ENCODE data around the gene AQP12A. TPM values are rescaled to one million over a fixed set of nuclear protein-coding genes. Genes with fewer than 3 reads are reported as not detected.
A peak's percentile ranks its signal among the peaks of the same experiment; 100 is the strongest.

Gene AQP12A
- total RNA-seq, 1 experiment from 2014 or later = not detected

GRCh38 chr2:240723851-240724250 is 32.2 kb downstream of the AQP12A start:
- Histone ChIP-seq H3K4me3 (no peak overlapping the region), H3K36me3 (no peaks in the 10 kb centered on the region), H3K27me3 (no peaks in the 10 kb centered on the region), H3K9me3 (no peaks in the 10 kb centered on the region)
- DNase-seq = no peak

GRCh38 chr2:240724431-240724830 is 32.8 kb downstream of the AQP12A start:
- Histone ChIP-seq H3K4me3 (no peak overlapping the region), H3K27me3 (no peaks in the 10 kb centered on the region), H3K36me3 (no peaks in the 10 kb centered on the region), H3K9me3 (no peaks in the 10 kb centered on the region)
- no peak for DNase-seq

- no peak overlapping the region for H3K4me3 ChIP-seq
- H3K36me3 ChIP-seq = no peaks in the 10 kb centered on the region
- H3K9me3 ChIP-seq = no peaks in the 10 kb centered on the region
- DNase-seq = no peak
- H3K27me3 ChIP-seq = no peaks in the 10 kb centered on the region
Measured at GRCh38 chr2:240725266-240725665, 33.6 kb downstream of the AQP12A start.

GRCh38 chr2:240725671-240726070 is 34.0 kb downstream of the AQP12A start:
- no peaks in the 10 kb centered on the region for H3K27me3 ChIP-seq
- H3K9me3 ChIP-seq = no peaks in the 10 kb centered on the region
- no peak for DNase-seq
- no peaks in the 10 kb centered on the region for H3K36me3 ChIP-seq
- no peak overlapping the region for H3K4me3 ChIP-seq

GRCh38 chr2:240726876-240727275 is 35.2 kb downstream of the AQP12A start:
- Histone ChIP-seq H3K9me3 (no peaks in the 10 kb centered on the region), H3K4me3 (no peak overlapping the region), H3K27me3 (no peaks in the 10 kb centered on the region), H3K36me3 (no peaks in the 10 kb centered on the region)
- DNase-seq = no peak

- DNase-seq = no peak
- H3K4me3 ChIP-seq = no peak overlapping the region
- no peaks in the 10 kb centered on the region for H3K9me3 ChIP-seq
- H3K36me3 ChIP-seq = no peaks in the 10 kb centered on the region
- H3K27me3 ChIP-seq = no peaks in the 10 kb centered on the region
Measured at GRCh38 chr2:240727439-240727838, 35.8 kb downstream of the AQP12A start.

- no peak for DNase-seq
- Histone ChIP-seq H3K36me3 (no peaks in the 10 kb centered on the region), H3K9me3 (no peaks in the 10 kb centered on the region), H3K4me3 (no peak overlapping the region), H3K27me3 (no peaks in the 10 kb centered on the region)
Measured at GRCh38 chr2:240727913-240728312, 36.2 kb downstream of the AQP12A start.

GRCh38 chr2:240728361-240728760 is 36.7 kb downstream of the AQP12A start:
- Histone ChIP-seq H3K4me3 (no peak overlapping the region), H3K27me3 (no peaks in the 10 kb centered on the region), H3K9me3 (no peaks in the 10 kb centered on the region), H3K36me3 (no peaks in the 10 kb centered on the region)
- DNase-seq = no peak

GRCh38 chr2:240728827-240729226 is 37.2 kb downstream of the AQP12A start:
- no peaks in the 10 kb centered on the region for H3K27me3 ChIP-seq
- no peaks in the 10 kb centered on the region for H3K9me3 ChIP-seq
- no peak for DNase-seq
- H3K36me3 ChIP-seq = no peaks in the 10 kb centered on the region
- no peak overlapping the region for H3K4me3 ChIP-seq

GRCh38 chr2:240730501-240731177 is 39.0 kb downstream of the AQP12A start:
- H3K9me3 ChIP-seq = no peaks in the 10 kb centered on the region
- no peak overlapping the region for H3K4me3 ChIP-seq
- DNase-seq = no peak
- H3K36me3 ChIP-seq = no peaks in the 10 kb centered on the region
- H3K27me3 ChIP-seq = no peaks in the 10 kb centered on the region

- DNase-seq = no peak
- no peak overlapping the region for H3K4me3 ChIP-seq
- no peaks in the 10 kb centered on the region for H3K36me3 ChIP-seq
- H3K9me3 ChIP-seq = no peaks in the 10 kb centered on the region
- H3K27me3 ChIP-seq = no peaks in the 10 kb centered on the region
Measured at GRCh38 chr2:240731178-240731545, 39.5 kb downstream of the AQP12A start.

GRCh38 chr2:240732184-240732583 is 40.5 kb downstream of the AQP12A start:
- no peak for DNase-seq
- Histone ChIP-seq H3K36me3 (no peaks in the 10 kb centered on the region), H3K27me3 (no peaks in the 10 kb centered on the region), H3K4me3 (no peak overlapping the region), H3K9me3 (no peaks in the 10 kb centered on the region)

GRCh38 chr2:240732911-240733622 is 41.4 kb downstream of the AQP12A start:
- Histone ChIP-seq H3K36me3 (no peaks in the 10 kb centered on the region), H3K9me3 (no peaks in the 10 kb centered on the region), H3K4me3 (no peak overlapping the region), H3K27me3 (no peaks in the 10 kb centered on the region)
- no peak for DNase-seq

- no peak overlapping the region for H3K4me3 ChIP-seq
- H3K36me3 ChIP-seq = no peaks in the 10 kb centered on the region
- no peaks in the 10 kb centered on the region for H3K9me3 ChIP-seq
- no peaks in the 10 kb centered on the region for H3K27me3 ChIP-seq
- DNase-seq = peak; percentile 12
Measured at GRCh38 chr2:240733803-240734495, 42.3 kb downstream of the AQP12A start.

GRCh38 chr2:240734756-240735155 is 43.1 kb downstream of the AQP12A start:
- no peak overlapping the region for H3K4me3 ChIP-seq
- H3K9me3 ChIP-seq = no peaks in the 10 kb centered on the region
- no peaks in the 10 kb centered on the region for H3K36me3 ChIP-seq
- DNase-seq = no peak
- no peaks in the 10 kb centered on the region for H3K27me3 ChIP-seq

GRCh38 chr2:240735476-240735875 is 43.8 kb downstream of the AQP12A start:
- Histone ChIP-seq H3K4me3 (no peak overlapping the region), H3K27me3 (no peaks in the 10 kb centered on the region), H3K9me3 (no peaks in the 10 kb centered on the region), H3K36me3 (no peaks in the 10 kb centered on the region)
- no peak for DNase-seq

- peak; percentile 29 for DNase-seq
- H3K9me3 ChIP-seq = no peaks in the 10 kb centered on the region
- no peak overlapping the region for H3K4me3 ChIP-seq
- H3K27me3 ChIP-seq = no peaks in the 10 kb centered on the region
- no peaks in the 10 kb centered on the region for H3K36me3 ChIP-seq
Measured at GRCh38 chr2:240736281-240737250, 44.9 kb downstream of the AQP12A start.

All from MG63 (cell line).